ENCODE measurements around the gene TXNL4B. TPM values are rescaled to one million over a fixed set of nuclear protein-coding genes. Genes with fewer than 3 reads are reported as not detected.

TXNL4B gene
- total and polyA plus RNA-seq, 9 of the 15 experiments (the other 6 are each of a cell fraction or from before 2014, with no cell fraction given): 11.9 to 38.0 (median 22.3) TPM

- in situ Hi-C loops (cut with MboI): no loop called here
- intact Hi-C loops (cut with micrococcal nuclease): no loop called here
- ATAC-seq (no peak), FAIRE-seq (no peak), DNase-seq (ENCODE audit: extremely low read depth in 1 of 4, low spot score in 3 of 4) (no peak)
- no peaks in the 10 kb centered on the region for H4K20me1 ChIP-seq (replicated peaks; ENCODE audit: control insufficient read depth, insufficient read depth, low read length)
- no peak overlapping the region for H3K4me3 ChIP-seq
- H3K9me1 ChIP-seq (ENCODE audit: control insufficient read depth, insufficient read depth, low read length): no peaks in the 10 kb centered on the region
- ChIA-PET CTCF (ENCODE audit: low intra/inter-chr PET ratio) (no interaction called here), POLR2A (interaction anchor here (1.0 to 1.8 kb wide), 3 partner anchors 8 to 11 kb away, joined by 4 to 9 read pairs (median 5); partner anchors contain the start of genes DHX38 and TXNL4B)
- no peaks in the 10 kb centered on the region for H3K4me1 ChIP-seq (replicated peaks in 1 of 2; ENCODE audit: control insufficient read depth in 2 of 2, insufficient read depth in 2 of 2, low read length in 2 of 2)
- no peak overlapping the region for H3K9ac ChIP-seq (ENCODE audit: insufficient read depth in 1 of 2, low read depth in 2 of 2, low read length in 2 of 2)
- H3K9me3 ChIP-seq (replicated peaks; ENCODE audit: control insufficient read depth, insufficient read depth, low read depth, low read length): peaks cover 8% of the 10 kb centered on the region
- no peaks in the 10 kb centered on the region for H3K27me3 ChIP-seq (ENCODE audit: control insufficient read depth in 2 of 2, insufficient read depth in 2 of 2, low read length in 2 of 2)
- no peaks in the 10 kb centered on the region for H3K79me2 ChIP-seq (ENCODE audit: control insufficient read depth, insufficient read depth, low read length)
- H2AFZ ChIP-seq (ENCODE audit: low read depth, low read length): no peak overlapping the region
- peaks cover 37% of the 10 kb centered on the region for H3K36me3 ChIP-seq (ENCODE audit: control insufficient read depth, insufficient read depth, low read length)
- no peak overlapping the region for H3K27ac ChIP-seq (ENCODE audit: extremely low read depth, low read depth, low read length)
- 53% methylated on average over 3 of the region's 3 CpGs for WGBS (ENCODE audit: insufficient coverage, low coverage, missing lambda C conversion rate)
- no TSS peak for BruUV-seq (replicated peaks)
- no peak overlapping the region for H3K4me2 ChIP-seq (ENCODE audit: insufficient read depth, low read length)
- TF ChIP-seq, protein P1, sequence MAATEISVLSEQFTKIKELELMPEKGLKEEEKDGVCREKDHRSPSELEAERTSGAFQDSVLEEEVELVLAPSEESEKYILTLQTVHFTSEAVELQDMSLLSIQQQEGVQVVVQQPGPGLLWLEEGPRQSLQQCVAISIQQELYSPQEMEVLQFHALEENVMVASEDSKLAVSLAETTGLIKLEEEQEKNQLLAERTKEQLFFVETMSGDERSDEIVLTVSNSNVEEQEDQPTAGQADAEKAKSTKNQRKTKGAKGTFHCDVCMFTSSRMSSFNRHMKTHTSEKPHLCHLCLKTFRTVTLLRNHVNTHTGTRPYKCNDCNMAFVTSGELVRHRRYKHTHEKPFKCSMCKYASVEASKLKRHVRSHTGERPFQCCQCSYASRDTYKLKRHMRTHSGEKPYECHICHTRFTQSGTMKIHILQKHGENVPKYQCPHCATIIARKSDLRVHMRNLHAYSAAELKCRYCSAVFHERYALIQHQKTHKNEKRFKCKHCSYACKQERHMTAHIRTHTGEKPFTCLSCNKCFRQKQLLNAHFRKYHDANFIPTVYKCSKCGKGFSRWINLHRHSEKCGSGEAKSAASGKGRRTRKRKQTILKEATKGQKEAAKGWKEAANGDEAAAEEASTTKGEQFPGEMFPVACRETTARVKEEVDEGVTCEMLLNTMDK (IDR thresholded peaks at IDR 0.05; ENCODE audit: borderline replicate concordance, insufficient read depth, low read depth, low read length, poor library complexity, severe bottlenecking): no peak
- TF ChIP-seq, protein P2, sequence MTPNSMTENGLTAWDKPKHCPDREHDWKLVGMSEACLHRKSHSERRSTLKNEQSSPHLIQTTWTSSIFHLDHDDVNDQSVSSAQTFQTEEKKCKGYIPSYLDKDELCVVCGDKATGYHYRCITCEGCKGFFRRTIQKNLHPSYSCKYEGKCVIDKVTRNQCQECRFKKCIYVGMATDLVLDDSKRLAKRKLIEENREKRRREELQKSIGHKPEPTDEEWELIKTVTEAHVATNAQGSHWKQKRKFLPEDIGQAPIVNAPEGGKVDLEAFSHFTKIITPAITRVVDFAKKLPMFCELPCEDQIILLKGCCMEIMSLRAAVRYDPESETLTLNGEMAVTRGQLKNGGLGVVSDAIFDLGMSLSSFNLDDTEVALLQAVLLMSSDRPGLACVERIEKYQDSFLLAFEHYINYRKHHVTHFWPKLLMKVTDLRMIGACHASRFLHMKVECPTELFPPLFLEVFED (CRISPR knock-in tag; conservative IDR thresholded peaks at IDR 0.05): no peak
- TF ChIP-seq ZNF318 (IDR thresholded peaks at IDR 0.05; ENCODE audit: borderline replicate concordance in 1 of 2, low read depth in 1 of 2) (no peak), MCM5 (IDR thresholded peaks at IDR 0.05; ENCODE audit: low read depth) (no peak), ZNF146 (CRISPR knock-in tag; IDR thresholded peaks at IDR 0.05; ENCODE audit: unreplicated experiment) (no peak), U2AF1 (optimal IDR thresholded peaks at IDR 0.05; ENCODE audit: low read depth, low read length) (no peak), MCM2 (IDR thresholded peaks at IDR 0.05; ENCODE audit: low read depth) (no peak)
- TF ChIP-seq, protein P3, sequence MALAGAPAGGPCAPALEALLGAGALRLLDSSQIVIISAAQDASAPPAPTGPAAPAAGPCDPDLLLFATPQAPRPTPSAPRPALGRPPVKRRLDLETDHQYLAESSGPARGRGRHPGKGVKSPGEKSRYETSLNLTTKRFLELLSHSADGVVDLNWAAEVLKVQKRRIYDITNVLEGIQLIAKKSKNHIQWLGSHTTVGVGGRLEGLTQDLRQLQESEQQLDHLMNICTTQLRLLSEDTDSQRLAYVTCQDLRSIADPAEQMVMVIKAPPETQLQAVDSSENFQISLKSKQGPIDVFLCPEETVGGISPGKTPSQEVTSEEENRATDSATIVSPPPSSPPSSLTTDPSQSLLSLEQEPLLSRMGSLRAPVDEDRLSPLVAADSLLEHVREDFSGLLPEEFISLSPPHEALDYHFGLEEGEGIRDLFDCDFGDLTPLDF (CRISPR knock-in tag; IDR thresholded peaks at IDR 0.05): no peak
Observed at GRCh38 chr16:72083778-72084404, 9.5 kb downstream of the TXNL4B start.
